CD4-positive, alpha-beta memory T cell (primary cell): Measurements from ENCODE around the gene DACT2. TPM values are rescaled to one million over a fixed set of nuclear protein-coding genes. Genes with fewer than 3 reads are reported as not detected.

ENCODE experiments used
- CTCF ChIA-PET: fragments of 350-600 bp; sonication (Branson Sonifier 250); formaldehyde crosslinking; loops from one replicate; lab custom pipeline; 2021; ENCODE audit warnings: inconsistent platforms; ENCODE audit not compliant: partially characterized antibody; lab: Charles Lee
- POLR2A ChIA-PET: fragments of 350-600 bp; sonication (Branson Sonifier 250); formaldehyde crosslinking; loops from one replicate; lab custom pipeline; 2021; ENCODE audit not compliant: partially characterized antibody; lab: Charles Lee
- DNase-seq, 5 donors: peaks; one replicate each; pipeline versions ENCODE4 v3.0.0 to v3.0.0-alpha.2; 2020 to 2022; ENCODE audit warnings: mixed read lengths in 1 of 5
- H3K27ac ChIP-seq: one replicate; pipeline ENCODE4 v1.7.0; 2013; ENCODE audit warnings: low read depth, low read length
- H3K27me3 ChIP-seq: 2 replicates; pipeline ENCODE4 v1.7.0; 2013; ENCODE audit warnings: mild to moderate bottlenecking, low read length, moderate library complexity; ENCODE audit not compliant: insufficient read depth
- H3K36me3 ChIP-seq: 2 replicates; pipeline ENCODE4 v1.7.0; 2013; ENCODE audit warnings: mild to moderate bottlenecking, low read length, moderate library complexity; ENCODE audit not compliant: insufficient read depth
- H3K4me1 ChIP-seq: 2 replicates; pipeline ENCODE4 v1.7.0; 2013; ENCODE audit warnings: mild to moderate bottlenecking, low read length, moderate library complexity; ENCODE audit not compliant: insufficient read depth
- H3K4me3 ChIP-seq, 2 donors: one replicate each; pipeline ENCODE4 v1.7.0; 2013; ENCODE audit warnings: low read length in 2 of 2, mild to moderate bottlenecking in 1 of 2
- H3K9me3 ChIP-seq, 2 donors: one replicate each; pipeline ENCODE4 v1.7.0; 2013; ENCODE audit warnings: low read length in 2 of 2, control low read depth in 1 of 2; ENCODE audit not compliant: control insufficient read depth in 1 of 2
- H3K27ac Mint-ChIP-seq, 7 donors: one replicate each; pipeline ENCODE4 v1.8.0; 2020 to 2021; ENCODE audit warnings: mixed read lengths in 7 of 7, mild to moderate bottlenecking in 6 of 7, inconsistent platforms in 3 of 7, moderate library complexity in 3 of 7
- H3K27me3 Mint-ChIP-seq, 2 donors: one replicate each; pipeline ENCODE4 v1.8.0; 2020 to 2021; ENCODE audit warnings: mixed read lengths in 2 of 2
- H3K36me3 Mint-ChIP-seq, 2 donors: one replicate each; pipeline ENCODE4 v1.8.0; 2020 to 2021; ENCODE audit warnings: mixed read lengths in 2 of 2, inconsistent platforms in 1 of 2, mild to moderate bottlenecking in 1 of 2
- H3K4me1 Mint-ChIP-seq, 4 donors: one replicate each; pipeline ENCODE4 v1.8.0; 2020 to 2021; ENCODE audit warnings: mixed read lengths in 4 of 4, mild to moderate bottlenecking in 1 of 4
- H3K4me3 Mint-ChIP-seq, 8 donors: one replicate each; pipeline ENCODE4 v1.8.0; 2020 to 2021; ENCODE audit warnings: mixed read lengths in 8 of 8, mild to moderate bottlenecking in 7 of 8, moderate library complexity in 6 of 8, inconsistent platforms in 3 of 8
- H3K9me3 Mint-ChIP-seq, 8 donors: one replicate each; pipeline ENCODE4 v1.8.0; 2020 to 2021; ENCODE audit warnings: mixed read lengths in 8 of 8, mild to moderate bottlenecking in 5 of 8, inconsistent platforms in 3 of 8, moderate library complexity in 1 of 8
- intact Hi-C: fragments of 100-400 bp; cut with micrococcal nuclease; formaldehyde crosslinking; loops from one replicate; pipeline ENCODE4 v1.15.1; 2023
- polyA plus RNA-seq, 2 donors: library from polyadenylated mRNA; unstranded; fragments of 300-500 nt; fragmentation: Illumina TruSeq; gene quantifications; one replicate each; pipeline ENCODE4 v1.2.3, GENCODE V29; 2021
- total RNA-seq, 2 experiments: library from RNA; stranded (reverse); gene quantifications; one replicate each; pipeline ENCODE4 v1.2.3, GENCODE V29; 2021

DACT2 gene
- total and polyA plus RNA-seq, 4 experiments from 2014 or later, result not detected

GRCh38 chr6:168342636-168343035, 23.1 kb upstream of the DACT2 start:
- no peak for DNase-seq
- Mint-ChIP-seq H3K36me3 (no peaks in the 10 kb centered on the region), H3K4me3 (no peak overlapping the region), H3K4me1 (no peaks in the 10 kb centered on the region), H3K9me3 (peaks cover 0 to 5% (median 0%) of the 10 kb centered on the region in 8 donors), H3K27me3 (peaks cover 3 to 12% of the 10 kb centered on the region in 2 donors), H3K27ac (no peak overlapping the region)
- Histone ChIP-seq H3K4me1 (no peaks in the 10 kb centered on the region), H3K9me3 (no peaks in the 10 kb centered on the region), H3K27me3 (no peaks in the 10 kb centered on the region), H3K4me3 (no peak overlapping the region), H3K27ac (no peak overlapping the region), H3K36me3 (no peaks in the 10 kb centered on the region)
- ChIA-PET POLR2A (no interaction called here), CTCF (no interaction called here)
- intact Hi-C loops, result no loop called here

- ChIA-PET POLR2A (no interaction called here), CTCF (no interaction called here)
- H3K27me3 ChIP-seq, result no peaks in the 10 kb centered on the region
- H3K4me1 ChIP-seq, result no peaks in the 10 kb centered on the region
- H3K27ac Mint-ChIP-seq, result no peak overlapping the region
- H3K36me3 ChIP-seq, result no peaks in the 10 kb centered on the region
- intact Hi-C loops, result no loop called here
- H3K36me3 Mint-ChIP-seq, result no peaks in the 10 kb centered on the region
- no peak overlapping the region for H3K4me3 Mint-ChIP-seq
- no peak for DNase-seq
- peaks cover 0 to 16% of the 10 kb centered on the region in 2 donors for H3K27me3 Mint-ChIP-seq
- H3K9me3 ChIP-seq, result no peaks in the 10 kb centered on the region
- no peaks in the 10 kb centered on the region for H3K4me1 Mint-ChIP-seq
- H3K4me3 ChIP-seq, result no peak overlapping the region
- peaks cover 0 to 5% (median 0%) of the 10 kb centered on the region in 8 donors for H3K9me3 Mint-ChIP-seq
- no peak overlapping the region for H3K27ac ChIP-seq
Measured at GRCh38 chr6:168341280-168341900, 21.8 kb upstream of the DACT2 start.

- Histone ChIP-seq H3K4me1 (no peaks in the 10 kb centered on the region), H3K4me3 (no peak overlapping the region), H3K27ac (no peak overlapping the region), H3K9me3 (no peaks in the 10 kb centered on the region), H3K36me3 (no peaks in the 10 kb centered on the region), H3K27me3 (no peaks in the 10 kb centered on the region)
- no peak overlapping the region for H3K27ac Mint-ChIP-seq
- no peaks in the 10 kb centered on the region for H3K4me1 Mint-ChIP-seq
- peaks cover 0 to 16% of the 10 kb centered on the region in 2 donors for H3K27me3 Mint-ChIP-seq
- intact Hi-C loops, result no loop called here
- CTCF ChIA-PET, result no interaction called here
- H3K36me3 Mint-ChIP-seq, result no peaks in the 10 kb centered on the region
- POLR2A ChIA-PET, result no interaction called here
- H3K9me3 Mint-ChIP-seq, result peaks cover 0 to 5% (median 0%) of the 10 kb centered on the region in 8 donors
- H3K4me3 Mint-ChIP-seq, result no peak overlapping the region
- no peak for DNase-seq
Measured at GRCh38 chr6:168340819-168341218, 21.2 kb upstream of the DACT2 start.

GRCh38 chr6:168338777-168339176, 19.2 kb upstream of the DACT2 start:
- no peak for DNase-seq
- ChIA-PET CTCF (no interaction called here), POLR2A (no interaction called here)
- no peak overlapping the region for H3K27ac Mint-ChIP-seq
- no peaks in the 10 kb centered on the region for H3K4me1 Mint-ChIP-seq
- Histone ChIP-seq H3K4me3 (no peak overlapping the region), H3K27ac (no peak overlapping the region), H3K9me3 (no peaks in the 10 kb centered on the region), H3K36me3 (no peaks in the 10 kb centered on the region), H3K27me3 (no peaks in the 10 kb centered on the region), H3K4me1 (no peaks in the 10 kb centered on the region)
- no peaks in the 10 kb centered on the region for H3K36me3 Mint-ChIP-seq
- no peak overlapping the region for H3K4me3 Mint-ChIP-seq
- peaks cover 0 to 2% (median 0%) of the 10 kb centered on the region in 8 donors for H3K9me3 Mint-ChIP-seq
- H3K27me3 Mint-ChIP-seq, result peaks cover 0 to 10% of the 10 kb centered on the region in 2 donors
- intact Hi-C loops, result no loop called here

- no peak overlapping the region for H3K27ac ChIP-seq
- Mint-ChIP-seq H3K9me3 (peaks cover 0 to 2% (median 0%) of the 10 kb centered on the region in 8 donors), H3K27ac (no peak overlapping the region), H3K27me3 (peaks cover 0 to 9% of the 10 kb centered on the region in 2 donors), H3K4me3 (no peak overlapping the region), H3K4me1 (no peaks in the 10 kb centered on the region), H3K36me3 (no peaks in the 10 kb centered on the region)
- CTCF ChIA-PET, result no interaction called here
- H3K4me1 ChIP-seq, result no peaks in the 10 kb centered on the region
- no peaks in the 10 kb centered on the region for H3K36me3 ChIP-seq
- H3K27me3 ChIP-seq, result no peaks in the 10 kb centered on the region
- no peak overlapping the region for H3K4me3 ChIP-seq
- intact Hi-C loops, result no loop called here
- DNase-seq, result no peak
- H3K9me3 ChIP-seq, result no peaks in the 10 kb centered on the region
- POLR2A ChIA-PET, result no interaction called here
Measured at GRCh38 chr6:168336967-168337366, 17.4 kb upstream of the DACT2 start.

GRCh38 chr6:168333989-168334388, 14.4 kb upstream of the DACT2 start:
- CTCF ChIA-PET, result no interaction called here
- Histone ChIP-seq H3K4me3 (no peak overlapping the region), H3K36me3 (no peaks in the 10 kb centered on the region), H3K9me3 (no peaks in the 10 kb centered on the region), H3K27ac (no peak overlapping the region), H3K4me1 (no peaks in the 10 kb centered on the region), H3K27me3 (no peaks in the 10 kb centered on the region)
- Mint-ChIP-seq H3K9me3 (peaks cover 0 to 5% (median 0%) of the 10 kb centered on the region in 8 donors), H3K4me3 (no peak overlapping the region), H3K27ac (no peak overlapping the region), H3K36me3 (no peaks in the 10 kb centered on the region), H3K4me1 (no peaks in the 10 kb centered on the region), H3K27me3 (peaks cover 5 to 11% of the 10 kb centered on the region in 2 donors)
- POLR2A ChIA-PET, result no interaction called here
- intact Hi-C loops, result no loop called here
- DNase-seq, result no peak

GRCh38 chr6:168333491-168333890, 13.9 kb upstream of the DACT2 start:
- Mint-ChIP-seq H3K4me3 (no peak overlapping the region), H3K27me3 (peaks cover 5 to 11% of the 10 kb centered on the region in 2 donors), H3K27ac (no peak overlapping the region), H3K4me1 (no peaks in the 10 kb centered on the region), H3K9me3 (peaks cover 0 to 5% (median 0%) of the 10 kb centered on the region in 8 donors), H3K36me3 (no peaks in the 10 kb centered on the region)
- ChIA-PET CTCF (no interaction called here), POLR2A (no interaction called here)
- intact Hi-C loops, result no loop called here
- no peak overlapping the region for H3K27ac ChIP-seq
- no peaks in the 10 kb centered on the region for H3K9me3 ChIP-seq
- H3K4me3 ChIP-seq, result no peak overlapping the region
- no peaks in the 10 kb centered on the region for H3K27me3 ChIP-seq
- no peaks in the 10 kb centered on the region for H3K36me3 ChIP-seq
- DNase-seq, result no peak
- no peaks in the 10 kb centered on the region for H3K4me1 ChIP-seq
